Esophagus muscularis mucosa (tissue), 4 donors: ENCODE results near the gene TIMP4.
A peak's percentile ranks its signal among the peaks of the same experiment; 100 is the strongest.

Source experiments
- EP300 ChIP-seq: sonication (generic); formaldehyde crosslinking; IDR thresholded peaks from one replicate; pipeline ENCODE4 v1.6.1; 2017; ENCODE audit warnings: antibody characterized with exemption
- POLR2AphosphoS5 ChIP-seq, 2 donors: sonication (generic); formaldehyde crosslinking; IDR thresholded peaks; one replicate each; pipeline ENCODE4 v1.6.1; 2017; ENCODE audit warnings: antibody characterized with exemption in 2 of 2
- TF ChIP-seq, protein P1 (sequence below), 3 experiments: fragments of 200-600 bp in 2 of 3; fragments of 450-650 bp in 1 of 3; sonication (generic) in 2 of 3; IDR thresholded peaks; one replicate each; pipeline ENCODE4 v1.5.1; 2017 to 2019; ENCODE audit warnings: antibody characterized with exemption in 3 of 3, mild to moderate bottlenecking in 2 of 3, moderate library complexity in 1 of 3

DNA sequence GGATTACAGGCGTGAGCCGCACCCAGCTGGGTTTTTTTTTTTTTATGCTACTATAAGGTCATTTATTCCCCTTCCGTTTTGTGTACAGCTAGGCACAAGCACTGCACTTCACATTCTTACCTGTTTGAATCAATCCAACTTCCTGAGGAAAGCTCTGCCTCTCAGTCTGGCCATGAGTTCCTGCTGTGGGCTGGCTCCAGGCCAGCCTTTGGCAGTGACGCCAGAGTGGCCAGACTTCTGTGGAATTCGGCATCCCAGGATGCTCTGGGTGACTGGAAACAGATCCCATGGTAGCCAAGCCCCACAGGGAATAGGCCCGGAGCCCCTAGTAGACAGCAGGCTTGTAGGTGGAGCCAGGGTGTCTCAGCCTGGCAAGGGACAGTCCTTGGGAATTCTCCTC, 21.5 kb upstream of the TIMP4 start:
- TF ChIP-seq, protein P1, sequence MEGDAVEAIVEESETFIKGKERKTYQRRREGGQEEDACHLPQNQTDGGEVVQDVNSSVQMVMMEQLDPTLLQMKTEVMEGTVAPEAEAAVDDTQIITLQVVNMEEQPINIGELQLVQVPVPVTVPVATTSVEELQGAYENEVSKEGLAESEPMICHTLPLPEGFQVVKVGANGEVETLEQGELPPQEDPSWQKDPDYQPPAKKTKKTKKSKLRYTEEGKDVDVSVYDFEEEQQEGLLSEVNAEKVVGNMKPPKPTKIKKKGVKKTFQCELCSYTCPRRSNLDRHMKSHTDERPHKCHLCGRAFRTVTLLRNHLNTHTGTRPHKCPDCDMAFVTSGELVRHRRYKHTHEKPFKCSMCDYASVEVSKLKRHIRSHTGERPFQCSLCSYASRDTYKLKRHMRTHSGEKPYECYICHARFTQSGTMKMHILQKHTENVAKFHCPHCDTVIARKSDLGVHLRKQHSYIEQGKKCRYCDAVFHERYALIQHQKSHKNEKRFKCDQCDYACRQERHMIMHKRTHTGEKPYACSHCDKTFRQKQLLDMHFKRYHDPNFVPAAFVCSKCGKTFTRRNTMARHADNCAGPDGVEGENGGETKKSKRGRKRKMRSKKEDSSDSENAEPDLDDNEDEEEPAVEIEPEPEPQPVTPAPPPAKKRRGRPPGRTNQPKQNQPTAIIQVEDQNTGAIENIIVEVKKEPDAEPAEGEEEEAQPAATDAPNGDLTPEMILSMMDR (IDR thresholded peaks at IDR 0.05) = no peak
- TF ChIP-seq POLR2AphosphoS5 (IDR thresholded peaks at IDR 0.05) (peak in 1 of 2 donors; percentile 26), EP300 (no peak)
